GM04504 (cell line): Measurements from ENCODE around the gene GATAD1.
"Not testable (repeated sequence)": the region's sequence is repeated elsewhere in the genome, so short reads cannot be mapped to it uniquely, and the experiment has no call there.

Experiments used
- DNase-seq: peaks from one replicate; pipeline ENCODE4 v3.0.0-alpha.2; 2012; ENCODE audit warnings: low read depth

GATAD1 gene, protein sequence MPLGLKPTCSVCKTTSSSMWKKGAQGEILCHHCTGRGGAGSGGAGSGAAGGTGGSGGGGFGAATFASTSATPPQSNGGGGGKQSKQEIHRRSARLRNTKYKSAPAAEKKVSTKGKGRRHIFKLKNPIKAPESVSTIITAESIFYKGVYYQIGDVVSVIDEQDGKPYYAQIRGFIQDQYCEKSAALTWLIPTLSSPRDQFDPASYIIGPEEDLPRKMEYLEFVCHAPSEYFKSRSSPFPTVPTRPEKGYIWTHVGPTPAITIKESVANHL

DNA sequence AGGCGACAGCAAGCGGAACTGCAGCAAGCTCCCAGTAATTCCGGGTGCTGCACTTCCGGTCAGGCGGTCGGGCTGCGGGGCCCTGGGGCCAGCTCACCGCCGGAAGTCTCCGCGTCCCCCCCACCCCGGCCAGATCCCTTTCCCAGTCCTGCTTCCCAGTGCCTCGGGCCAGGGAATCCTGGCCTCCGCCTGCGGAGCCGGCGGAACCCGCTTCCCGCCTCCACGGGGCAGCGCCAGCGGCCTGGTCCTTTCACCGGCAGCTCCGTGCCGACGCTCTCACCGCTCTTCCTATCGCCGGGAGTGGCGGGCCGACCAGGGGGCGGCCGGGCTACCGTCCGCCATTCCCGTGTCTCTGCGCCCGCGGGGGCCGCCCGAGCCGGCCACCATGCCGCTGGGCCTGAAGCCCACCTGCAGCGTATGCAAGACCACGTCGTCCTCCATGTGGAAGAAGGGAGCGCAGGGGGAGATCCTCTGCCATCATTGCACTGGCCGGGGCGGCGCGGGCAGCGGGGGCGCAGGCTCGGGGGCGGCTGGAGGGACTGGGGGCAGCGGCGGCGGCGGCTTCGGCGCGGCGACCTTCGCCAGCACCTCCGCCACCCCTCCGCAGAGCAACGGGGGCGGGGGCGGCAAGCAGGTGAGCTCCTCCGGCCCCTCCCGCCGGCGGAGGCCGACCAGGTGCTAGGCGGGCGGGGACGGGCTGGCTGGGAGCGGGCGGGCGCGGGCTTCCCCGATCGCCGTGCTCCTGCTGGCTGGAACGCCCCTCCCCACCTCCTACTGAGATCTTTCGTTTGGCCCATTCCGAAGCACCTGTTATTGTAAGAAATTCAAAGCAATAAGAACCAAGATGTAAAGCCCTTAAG is at the start of gene GATAD1:
Gene GATAD1 (plus strand): TSS at position 138 of the 860 bp plus-strand sequence. CDS start 248 bp downstream, at position 386.
- DNase-seq, result peak; percentile 82

DNA sequence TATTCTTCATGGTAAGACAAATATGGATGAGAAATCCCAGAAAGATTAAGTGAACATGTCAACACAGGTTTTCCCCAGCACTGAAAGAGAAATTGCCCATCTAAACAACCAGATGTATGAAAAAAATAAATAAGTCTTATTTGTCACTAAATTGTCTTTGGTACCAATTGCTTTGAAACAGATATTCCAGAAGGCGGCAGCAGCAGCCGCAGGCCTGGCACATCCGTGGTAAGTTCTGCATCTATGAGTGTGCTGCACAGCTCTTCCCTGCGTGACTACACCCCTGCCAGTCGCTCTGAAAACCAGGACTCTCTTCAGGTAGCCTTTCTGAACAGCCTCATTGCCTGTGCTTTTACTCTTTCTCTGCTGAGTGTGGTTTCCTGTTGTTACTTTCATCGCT is 49.7 kb upstream of the GATAD1 start:
- DNase-seq, result no peak

DNA sequence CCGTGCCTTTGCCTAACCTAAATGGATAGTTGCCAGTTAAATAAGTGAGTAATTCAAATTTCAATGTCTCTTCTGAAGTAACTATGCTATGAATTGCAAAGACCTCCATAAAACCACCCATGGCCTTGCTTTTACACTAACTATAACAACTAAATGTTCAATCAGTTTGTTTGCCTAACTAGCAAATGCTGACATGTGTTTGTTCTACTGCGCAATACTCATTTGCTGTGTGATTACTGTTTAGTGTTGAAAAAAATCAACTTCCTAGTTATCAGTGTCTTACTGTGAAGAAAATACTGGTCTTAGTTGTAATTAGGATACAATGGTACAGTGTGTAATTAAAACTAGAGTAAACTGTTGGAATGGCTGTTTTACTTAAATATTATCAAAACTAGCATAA is 47.3 kb upstream of the GATAD1 start:
- no peak for DNase-seq

DNA sequence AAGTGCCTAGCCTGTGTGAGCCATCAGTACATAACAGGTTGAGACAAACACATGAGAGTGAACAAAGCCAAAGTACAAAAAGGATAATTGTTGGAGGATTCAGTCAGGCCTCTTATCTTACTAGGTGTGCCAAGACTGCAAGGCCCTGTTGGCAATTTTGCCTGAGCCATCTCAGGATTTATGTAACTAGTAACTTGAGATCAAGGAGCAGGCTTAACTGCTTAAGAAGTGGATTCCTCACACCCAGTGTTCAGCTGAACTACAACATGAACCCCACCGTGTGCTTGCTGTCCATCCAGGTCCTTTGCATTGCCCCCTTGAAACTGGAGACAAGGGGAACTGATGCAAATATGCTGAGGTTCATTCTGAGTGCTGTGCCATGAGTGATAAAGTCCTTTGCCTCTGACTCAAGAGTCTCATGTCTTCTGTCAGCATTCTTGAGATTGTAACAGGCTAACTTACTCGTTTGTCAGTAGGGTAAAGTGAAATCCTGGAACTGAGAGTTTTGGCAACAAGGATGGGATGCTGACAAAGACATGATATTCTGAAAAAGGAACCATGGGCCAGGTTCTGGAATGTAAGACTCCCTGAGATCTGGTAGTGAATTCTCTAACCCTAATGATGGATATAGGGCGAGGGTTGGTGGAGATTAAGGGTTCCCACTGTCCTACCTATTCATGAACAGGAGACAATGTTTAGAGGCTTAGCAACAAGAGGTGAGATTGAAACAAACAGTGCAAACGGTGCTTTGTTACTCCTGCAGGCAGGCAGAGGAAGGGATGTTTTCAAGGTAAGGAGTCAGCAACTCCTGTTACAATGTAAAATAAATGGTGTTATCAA is 44.1 kb upstream of the GATAD1 start:
- DNase-seq, result peak; percentile 28

DNA sequence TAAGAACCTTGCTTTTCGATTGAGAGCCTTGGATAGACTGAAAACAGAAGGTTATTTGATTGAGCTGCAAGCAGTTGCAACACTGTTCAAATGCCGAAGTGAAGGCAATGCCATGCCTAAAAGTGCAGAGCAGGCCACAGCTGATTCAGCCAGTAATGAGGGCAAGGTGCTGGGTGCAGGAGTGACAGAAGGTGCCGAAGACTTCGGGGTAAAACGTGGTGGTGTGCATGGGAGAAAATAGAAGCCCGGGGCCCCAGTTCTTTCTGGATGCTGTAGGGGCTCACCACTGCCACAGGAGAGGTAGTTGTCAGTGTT is 43.6 kb upstream of the GATAD1 start:
- DNase-seq, result no peak

DNA sequence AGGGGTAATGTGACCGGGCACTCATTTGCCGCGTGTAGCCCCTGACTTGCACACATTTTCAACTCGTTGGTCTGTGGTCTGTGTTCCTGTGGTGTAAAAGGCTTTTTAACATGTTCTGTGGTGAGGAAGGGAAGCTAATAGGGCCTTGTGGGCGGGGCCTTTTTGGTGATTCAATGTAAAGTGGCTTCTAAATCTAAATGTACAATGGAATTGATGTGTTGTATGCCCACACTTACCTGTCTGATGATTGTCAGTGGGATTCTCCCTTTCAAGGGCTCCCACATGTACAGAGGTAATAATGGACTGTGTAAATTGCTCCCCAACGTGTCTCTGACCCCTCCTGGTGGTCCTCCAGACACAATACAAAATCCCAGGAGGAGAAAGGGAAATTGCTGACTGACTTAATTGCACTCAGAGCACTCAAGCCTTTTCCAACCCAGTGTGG is 43.1 kb upstream of the GATAD1 start:
- DNase-seq, result no peak

DNA sequence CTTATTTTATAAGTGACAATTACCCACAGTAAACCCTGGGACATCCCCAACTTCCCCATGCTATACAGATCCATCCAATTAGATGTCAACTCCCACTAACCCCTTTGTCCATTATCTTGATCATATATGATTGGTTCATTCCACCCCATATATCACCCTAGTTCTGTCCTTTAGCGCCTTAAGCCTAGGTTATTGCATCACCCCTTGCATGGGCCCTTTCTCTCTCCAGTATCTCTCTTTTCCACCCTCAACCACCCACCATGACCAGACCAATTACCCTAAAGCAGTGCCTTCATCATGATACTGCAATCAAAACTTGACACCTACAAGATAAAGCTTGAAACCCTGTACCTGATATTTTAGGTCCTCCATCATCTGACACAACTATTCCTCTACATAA is 37.9 kb upstream of the GATAD1 start:
- no peak for DNase-seq

DNA sequence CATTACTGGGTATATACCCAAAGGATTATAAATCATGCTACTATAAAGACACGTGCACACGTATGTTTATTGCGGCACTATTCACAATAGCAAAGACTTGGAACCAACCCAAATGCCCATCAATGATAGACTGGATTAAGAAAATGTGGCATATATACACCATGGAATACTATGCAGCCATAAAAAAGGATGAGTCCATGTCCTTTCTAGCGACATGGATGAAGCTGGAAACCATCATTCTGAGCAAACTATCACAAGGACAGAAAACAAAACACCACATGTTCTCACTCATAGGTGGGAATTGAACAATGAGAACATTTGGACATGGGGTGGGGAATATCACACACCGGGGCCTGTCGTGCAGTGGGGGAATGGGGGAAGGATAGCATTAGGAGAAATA is 37.1 kb upstream of the GATAD1 start:
- DNase-seq, result not testable (repeated sequence)

DNA sequence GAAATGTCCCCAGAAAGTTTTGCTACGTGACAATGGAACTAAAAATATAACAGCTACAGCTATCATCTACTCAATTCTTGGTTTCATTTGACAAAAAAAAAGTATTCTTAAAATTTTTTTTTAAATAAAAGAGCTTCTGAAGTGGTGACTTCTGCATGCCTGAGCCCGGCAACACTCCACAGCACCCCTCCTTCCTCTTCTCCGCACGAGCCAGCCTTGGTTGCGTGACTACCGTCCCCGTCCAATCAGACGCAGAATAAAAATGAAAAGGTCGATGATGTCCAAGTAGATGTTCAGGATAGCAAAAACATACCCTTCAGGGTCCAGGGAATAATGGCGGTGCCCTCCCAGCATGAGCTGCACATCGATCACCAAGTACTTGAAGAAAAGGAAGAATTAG is 34.5 kb upstream of the GATAD1 start:
- no peak for DNase-seq

DNA sequence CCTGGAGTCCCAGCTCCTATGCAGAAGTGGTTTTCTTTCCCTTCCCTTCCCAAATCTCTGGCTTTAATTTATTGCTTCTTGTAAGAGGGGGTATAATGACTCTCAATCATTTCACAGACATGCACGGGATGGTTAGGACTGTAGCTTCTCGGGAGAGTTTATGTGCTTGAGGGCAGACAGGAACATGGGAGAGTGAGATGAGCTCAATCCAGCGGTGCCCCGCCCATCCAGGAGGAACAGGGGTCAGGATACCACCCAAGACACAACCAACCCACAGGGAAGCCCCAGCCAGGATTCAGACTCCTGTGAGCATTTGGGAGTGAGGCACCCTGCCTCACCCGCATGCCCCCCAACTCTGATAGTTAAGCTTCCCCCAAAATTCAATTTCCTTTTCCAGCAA is 33.7 kb upstream of the GATAD1 start:
- no peak for DNase-seq

DNA sequence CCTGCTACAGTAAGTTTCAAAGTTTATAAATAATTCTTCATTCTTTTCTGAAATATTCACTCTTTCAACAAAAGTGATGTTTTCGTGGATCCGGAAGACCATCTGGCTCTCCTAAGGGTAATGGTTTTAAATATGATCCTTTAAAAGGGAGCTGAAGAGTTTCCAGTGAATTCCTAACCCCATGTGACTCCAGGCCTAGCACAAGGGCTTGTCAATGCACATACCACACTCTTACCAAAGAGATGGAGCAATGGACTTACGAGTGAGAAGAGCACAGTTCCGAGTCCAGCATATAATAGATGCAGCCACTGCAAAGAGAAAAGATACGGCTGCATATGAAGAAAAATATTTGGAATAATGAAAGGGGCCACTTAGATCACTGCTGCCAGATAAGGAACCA is 32.1 kb upstream of the GATAD1 start:
- DNase-seq, result no peak

DNA sequence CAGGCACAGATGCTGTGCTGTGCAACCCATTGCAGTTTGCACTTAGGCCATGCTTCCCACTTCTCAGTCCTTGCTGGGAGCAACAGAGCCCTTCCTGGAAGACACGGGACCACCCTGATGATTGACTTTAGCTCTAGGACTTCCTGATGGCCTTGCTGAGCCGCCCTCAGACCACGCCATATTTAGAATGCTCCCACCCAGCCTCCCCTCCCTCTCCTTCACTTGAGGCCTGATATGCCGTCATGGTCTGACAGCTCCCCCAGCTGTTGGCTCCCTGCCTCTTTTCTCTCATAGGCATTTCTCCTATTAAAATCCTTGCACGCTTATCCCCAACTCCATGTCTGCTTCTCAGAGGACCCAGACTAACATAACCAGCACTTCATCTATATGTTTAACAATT is 29.4 kb upstream of the GATAD1 start:
- no peak for DNase-seq

DNA sequence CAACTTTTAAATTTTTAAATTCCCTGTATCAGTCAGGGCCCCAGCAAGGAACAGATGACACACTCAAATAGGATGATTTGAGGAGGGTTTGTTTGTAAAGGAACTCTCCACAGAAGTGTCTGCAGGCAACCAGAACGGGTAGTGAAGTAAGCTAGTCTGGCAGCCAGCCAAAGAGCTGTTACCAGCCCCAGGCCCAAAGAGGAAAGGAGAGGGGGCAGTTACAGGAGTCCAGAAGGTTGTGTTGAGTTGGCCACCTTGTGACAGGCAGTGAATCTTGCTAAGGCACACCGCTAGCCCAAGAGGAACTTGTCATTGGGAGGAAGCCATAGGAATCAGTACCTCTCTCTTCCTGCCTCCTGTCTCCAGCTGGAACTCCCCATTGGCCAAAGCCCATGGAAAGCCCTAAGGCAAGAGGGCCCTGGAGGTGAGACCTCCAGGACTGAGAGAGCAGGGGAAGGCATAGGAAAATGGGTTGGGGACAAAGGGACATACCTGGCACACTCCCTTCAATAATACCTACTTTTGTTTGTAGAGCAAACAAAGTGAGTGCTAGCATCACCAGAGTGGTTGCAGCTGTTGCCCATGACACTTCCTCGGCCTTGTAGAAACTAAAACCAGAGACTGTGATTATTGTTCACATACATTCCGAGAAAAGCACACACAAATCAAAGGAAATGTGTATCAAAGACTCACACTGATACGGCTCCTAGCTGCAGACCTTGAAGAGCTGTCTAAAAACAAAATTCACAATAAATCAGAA is 25.4 kb upstream of the GATAD1 start:
- DNase-seq, result no peak

DNA sequence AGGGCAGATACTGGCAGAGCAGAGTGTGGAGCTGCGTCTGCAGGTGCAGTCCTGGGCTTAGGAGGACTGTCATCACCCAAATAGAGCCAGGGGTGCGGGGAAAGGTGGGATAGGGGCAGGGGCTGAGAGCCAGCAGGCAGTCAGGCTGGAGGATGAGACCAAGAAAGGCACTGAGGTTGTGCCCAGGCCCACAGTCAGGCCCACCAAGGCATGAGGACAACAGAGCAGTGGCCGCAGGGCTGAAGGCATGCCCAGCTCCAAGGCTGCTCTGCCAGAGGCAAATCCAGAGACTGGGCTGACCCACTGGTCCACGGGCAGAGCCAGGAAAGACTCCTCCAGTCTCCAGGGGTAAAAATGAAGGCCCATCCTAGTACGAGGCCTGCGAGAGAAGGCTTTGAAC is 24.4 kb upstream of the GATAD1 start:
- no peak for DNase-seq

DNA sequence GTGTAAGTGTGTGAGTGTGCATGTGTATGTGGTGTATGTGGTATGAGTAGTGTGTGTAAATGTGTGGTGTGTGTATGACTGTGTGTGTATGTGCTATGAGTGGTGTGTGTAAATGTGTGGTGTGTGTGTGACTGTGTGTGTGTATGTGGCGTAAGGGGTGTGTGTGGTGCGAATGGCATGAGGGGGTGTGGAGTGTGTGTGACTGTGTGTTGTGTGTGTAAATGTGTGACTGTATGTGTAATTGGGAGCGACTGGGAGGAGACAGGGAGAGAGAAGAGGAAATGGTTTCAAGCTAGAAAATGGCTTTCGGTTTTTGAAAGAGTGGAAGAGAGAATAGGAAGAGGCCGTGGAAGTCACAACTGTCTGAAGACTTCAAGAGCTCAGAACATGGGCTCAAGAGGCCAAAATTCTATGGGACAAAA is 23.6 kb upstream of the GATAD1 start:
- no peak for DNase-seq

DNA sequence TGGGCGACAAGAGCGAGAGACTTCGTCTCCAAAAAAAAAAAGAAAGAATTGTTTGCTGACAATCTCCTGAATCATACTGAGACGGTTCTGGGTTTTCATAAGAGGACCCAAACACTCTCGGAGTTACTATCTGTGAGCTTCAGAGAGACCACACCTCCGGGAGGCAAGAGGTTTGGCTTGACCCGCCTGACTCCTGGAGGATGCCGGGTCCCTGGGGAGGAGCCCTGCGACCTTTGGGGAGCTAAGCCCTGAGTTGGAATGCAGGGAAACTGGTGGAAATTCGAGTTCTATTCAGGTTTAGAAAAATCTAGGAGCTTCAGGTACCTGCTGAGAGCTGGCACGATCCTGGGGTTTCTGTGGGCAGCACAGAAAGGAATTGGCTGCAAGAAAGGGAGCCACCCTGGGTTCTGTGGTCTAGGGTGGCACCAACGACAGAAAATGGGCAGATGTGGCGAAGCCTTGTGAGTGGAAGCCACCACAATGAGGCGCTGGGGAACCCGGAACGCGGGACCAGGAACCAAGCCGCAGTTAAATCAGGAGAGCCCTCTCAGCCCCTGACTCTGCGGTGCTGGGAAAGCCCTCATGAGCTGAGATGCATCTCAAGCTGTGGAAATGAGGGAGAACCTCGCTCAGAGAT is 21.9 kb upstream of the GATAD1 start:
- no peak for DNase-seq

DNA sequence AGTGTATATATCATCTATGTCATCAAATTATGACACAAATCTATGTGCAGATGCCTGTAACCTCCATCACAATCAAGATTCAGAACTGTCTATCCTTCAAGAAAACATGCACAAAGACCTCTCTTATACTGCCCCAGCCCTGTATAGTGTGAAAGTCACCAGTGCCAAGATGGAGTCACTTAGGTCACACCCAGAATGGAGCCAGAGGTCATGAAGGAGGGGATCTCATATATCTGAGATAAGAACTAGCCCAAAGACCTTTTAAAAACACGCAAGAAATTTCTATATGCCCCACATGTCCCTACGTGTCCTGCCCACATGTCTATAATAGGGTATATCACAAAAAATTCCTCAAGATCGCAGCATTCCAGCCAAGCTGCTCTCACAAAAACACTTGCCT is 20.1 kb upstream of the GATAD1 start:
- DNase-seq, result no peak

DNA sequence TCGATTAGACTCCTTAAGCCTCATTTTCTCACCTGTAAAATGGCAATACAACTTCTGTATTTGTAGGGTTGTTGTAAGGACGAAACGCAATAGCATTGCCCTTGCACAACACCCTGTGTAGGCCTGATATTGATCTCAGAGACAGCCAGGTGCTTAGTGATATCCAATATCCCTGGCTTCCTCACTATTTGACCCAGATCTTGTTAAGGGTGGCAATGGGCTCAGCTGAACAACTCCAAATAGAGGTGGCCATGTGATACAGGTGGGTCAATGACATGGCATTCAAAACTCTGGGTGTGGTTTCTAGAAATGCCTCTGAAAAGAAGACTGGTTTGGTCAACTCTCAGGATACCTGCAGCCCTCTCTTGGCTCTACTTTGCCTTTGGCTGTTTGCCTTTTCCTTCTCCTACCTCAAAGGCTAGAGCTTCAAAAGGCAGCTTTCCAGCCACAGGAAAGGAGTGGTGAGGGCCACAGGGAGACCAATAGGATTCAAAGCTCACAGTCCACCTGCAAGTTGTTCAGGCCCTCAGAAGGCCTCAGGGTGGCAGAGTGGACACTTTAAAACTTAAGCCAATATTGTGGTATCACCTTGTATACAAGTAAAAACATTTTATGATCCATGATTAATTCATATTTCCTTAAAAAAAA is 14.9 kb upstream of the GATAD1 start:
- DNase-seq, result no peak

DNA sequence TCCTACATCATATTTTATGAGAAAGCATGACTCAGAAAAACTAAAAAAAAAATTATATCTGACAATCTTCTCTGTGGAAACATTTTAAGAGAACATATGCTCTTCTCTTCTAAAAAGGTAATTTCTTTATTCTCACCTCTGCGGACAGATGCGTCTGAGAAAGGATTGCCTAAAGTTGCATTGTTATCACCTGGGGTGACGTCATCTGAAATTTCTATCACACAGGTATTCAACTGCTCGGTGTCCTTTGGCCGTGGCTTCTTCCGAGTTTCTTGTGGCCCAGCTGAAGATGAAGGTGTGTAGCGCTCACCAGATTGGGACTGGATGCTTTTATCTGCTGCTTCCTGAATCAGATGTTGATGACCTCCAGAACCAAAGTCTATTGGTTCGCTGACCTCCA is 14.3 kb upstream of the GATAD1 start:
- no peak for DNase-seq

DNA sequence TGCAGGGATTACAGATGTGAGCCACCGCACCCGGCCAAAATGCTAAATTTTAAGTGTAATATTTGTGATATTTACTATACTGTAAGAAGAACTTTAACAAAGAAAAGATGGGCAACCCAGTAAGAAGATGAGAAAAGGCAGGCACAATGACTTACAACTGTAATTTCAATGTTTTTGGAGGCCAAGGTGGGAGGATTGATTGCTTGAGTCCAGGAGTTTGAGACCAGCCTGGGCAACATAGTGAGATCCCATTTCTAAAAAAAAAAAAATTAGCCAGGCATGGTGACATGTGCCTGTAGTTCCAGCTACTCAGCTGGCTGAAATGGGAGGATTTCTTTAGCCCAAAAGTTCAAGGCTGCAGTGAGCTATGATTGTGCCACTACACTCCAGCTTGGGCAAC is 11.7 kb upstream of the GATAD1 start:
- no peak for DNase-seq
